ENCODE measurements around the gene CAB39.

CAB39 gene

DNA sequence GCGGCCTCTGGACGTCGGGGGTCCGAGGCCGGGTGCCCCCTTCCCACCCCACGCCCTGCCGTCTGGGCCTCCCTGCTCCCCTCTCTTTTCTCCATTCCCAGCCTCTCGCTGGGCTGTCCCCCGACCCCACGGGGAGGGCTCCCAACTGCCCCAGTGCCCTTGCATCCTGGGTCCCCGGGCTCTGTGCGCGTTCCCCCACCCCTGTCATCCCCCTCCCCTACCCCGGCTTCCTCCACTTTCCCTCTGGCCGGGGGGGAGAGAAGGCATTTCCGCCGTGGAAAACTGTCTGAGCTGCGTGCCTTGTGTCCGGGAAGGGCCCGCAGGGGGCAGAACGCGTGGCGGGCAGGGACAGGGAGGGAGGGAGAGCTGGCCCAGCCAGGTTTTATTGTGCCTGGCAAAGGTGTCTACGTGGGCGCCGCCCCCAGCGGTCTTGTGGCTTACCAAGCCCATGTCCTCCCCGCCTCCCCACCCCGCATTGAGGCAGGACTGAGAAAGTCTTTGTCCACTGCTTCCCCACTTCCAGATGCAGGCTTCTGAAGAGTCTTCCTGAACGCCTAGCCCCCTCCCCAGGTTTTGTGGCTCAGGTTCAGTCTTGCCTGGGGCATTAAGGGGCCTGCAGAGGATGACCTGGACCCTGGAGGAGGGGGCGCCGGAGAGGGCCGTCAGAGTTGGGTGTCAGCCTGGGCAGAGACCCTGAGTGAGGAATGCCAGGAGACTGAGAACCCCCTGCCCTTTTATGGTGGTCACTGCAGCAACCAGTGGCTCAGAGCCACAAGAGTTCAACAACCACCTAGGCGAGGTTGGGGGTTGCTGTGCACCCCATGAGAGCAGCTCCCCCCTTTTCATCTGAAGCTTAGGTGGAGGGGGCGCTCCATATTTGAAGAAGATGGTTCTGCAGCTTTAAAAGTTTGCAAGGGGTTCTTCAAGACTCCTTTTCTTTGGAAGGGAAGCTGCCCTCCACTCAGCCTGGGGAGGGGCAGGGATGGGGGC is 153.4 kb downstream of the CAB39 start:
- TF ChIP-seq ZNF565 (CRISPR knock-in tag; conservative IDR thresholded peaks at IDR 0.05; ENCODE audit: low read depth): no peak
- no peak for TF ChIP-seq PATZ1 (CRISPR knock-in tag; IDR thresholded peaks at IDR 0.05; ENCODE audit: borderline replicate concordance)
- no peak for TF ChIP-seq BACH2 (CRISPR knock-in tag; IDR thresholded peaks at IDR 0.05; ENCODE audit: borderline replicate concordance)
- TF ChIP-seq ESRRG (CRISPR knock-in tag; IDR thresholded peaks at IDR 0.05): no peak
- no peak for TF ChIP-seq ZNF70 (CRISPR knock-in tag; IDR thresholded peaks at IDR 0.05)
- ATAC-seq: peak; percentile 29

DNA sequence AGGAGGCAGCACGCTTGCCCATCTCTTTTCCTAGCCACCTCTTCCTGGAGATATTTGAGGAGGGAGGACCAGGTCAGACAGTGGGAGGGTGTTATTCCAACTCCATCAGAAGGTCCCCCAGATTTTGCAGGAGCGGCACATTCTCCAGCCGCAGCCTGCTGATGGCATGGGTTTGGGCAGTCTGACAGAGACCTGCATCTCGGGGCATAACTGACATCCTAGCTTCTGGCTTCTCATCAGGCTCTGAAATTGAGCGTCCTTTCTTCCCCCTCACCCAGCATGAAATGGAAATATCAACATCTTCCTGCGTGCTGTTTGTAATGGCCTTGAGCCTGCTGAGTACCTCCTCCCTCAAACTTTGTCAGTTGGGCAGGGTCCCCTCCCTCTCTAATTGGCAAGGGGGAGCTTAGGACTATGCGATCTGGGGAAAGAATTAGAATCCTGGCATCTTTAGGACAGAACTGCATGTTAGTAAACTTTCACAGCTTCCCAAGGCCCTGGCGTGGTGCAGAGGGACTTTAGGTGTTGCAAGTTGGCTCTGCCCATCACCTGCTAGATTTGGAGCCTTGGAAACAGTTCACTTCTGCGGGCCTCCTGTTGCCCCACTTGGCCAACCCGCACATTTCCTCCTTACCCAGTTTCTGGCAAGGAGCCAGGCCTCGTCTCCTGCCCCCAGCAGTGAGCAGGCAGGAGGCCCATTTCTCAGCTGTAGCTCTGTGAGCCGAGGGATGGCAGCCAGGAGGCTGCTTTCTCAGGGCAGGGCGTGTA is 154.3 kb downstream of the CAB39 start:
- TF ChIP-seq, protein P1, sequence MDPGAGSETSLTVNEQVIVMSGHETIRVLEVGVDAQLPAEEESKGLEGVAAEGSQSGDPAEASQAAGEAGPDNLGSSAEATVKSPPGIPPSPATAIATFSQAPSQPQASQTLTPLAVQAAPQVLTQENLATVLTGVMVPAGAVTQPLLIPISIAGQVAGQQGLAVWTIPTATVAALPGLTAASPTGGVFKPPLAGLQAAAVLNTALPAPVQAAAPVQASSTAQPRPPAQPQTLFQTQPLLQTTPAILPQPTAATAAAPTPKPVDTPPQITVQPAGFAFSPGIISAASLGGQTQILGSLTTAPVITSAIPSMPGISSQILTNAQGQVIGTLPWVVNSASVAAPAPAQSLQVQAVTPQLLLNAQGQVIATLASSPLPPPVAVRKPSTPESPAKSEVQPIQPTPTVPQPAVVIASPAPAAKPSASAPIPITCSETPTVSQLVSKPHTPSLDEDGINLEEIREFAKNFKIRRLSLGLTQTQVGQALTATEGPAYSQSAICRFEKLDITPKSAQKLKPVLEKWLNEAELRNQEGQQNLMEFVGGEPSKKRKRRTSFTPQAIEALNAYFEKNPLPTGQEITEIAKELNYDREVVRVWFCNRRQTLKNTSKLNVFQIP (CRISPR knock-in tag; IDR thresholded peaks at IDR 0.05; ENCODE audit: borderline replicate concordance, low read depth): no peak
- peak; percentile 10; the same call in 1 of the 3 replicates for ATAC-seq

DNA sequence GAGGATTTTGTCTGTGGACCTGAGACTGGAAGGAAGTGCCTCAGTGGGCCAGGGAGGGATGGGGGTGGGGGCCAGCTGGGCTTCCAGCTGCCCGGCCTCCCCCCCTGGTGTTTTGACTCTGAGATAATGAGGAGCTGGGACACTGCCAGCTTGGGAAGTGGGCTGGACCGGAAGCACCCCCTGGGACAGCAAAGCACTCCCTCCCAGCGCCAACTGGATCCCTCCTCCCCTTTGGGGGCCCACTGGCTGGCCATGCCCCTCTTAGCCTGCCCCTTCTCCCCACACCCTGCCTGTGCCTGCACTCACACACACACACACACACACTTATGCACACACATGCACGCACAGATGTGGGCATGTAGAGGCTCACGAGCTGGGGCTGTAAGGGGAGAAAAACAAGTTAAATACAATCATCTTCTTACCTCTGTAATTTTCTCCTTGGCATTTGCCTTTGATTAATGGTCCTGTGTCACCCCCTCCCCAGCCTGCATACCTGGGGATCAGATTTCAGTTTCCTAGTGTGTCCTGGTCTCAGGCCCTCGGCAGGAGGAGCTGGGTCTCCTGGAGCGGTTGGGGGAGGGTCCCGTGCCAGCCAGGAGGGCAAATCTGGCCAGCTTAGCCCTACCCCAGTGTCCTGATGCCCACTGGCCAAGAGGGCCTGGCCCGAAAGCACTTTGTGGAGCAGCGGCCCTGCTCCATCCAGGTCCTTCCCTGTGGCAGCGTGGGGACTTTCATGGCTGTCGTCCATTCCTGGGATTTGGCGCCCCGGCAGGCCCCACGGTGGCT is 155.7 kb downstream of the CAB39 start:
- TF ChIP-seq PPARA (CRISPR knock-in tag; IDR thresholded peaks at IDR 0.05; ENCODE audit: borderline replicate concordance) (no peak), ESRRG (CRISPR knock-in tag; IDR thresholded peaks at IDR 0.05) (no peak), ZNF70 (CRISPR knock-in tag; IDR thresholded peaks at IDR 0.05) (no peak), TOX (CRISPR knock-in tag; IDR thresholded peaks at IDR 0.05; ENCODE audit: borderline replicate concordance) (no peak), ZC3H10 (CRISPR knock-in tag; IDR thresholded peaks at IDR 0.05) (no peak), ZFP30 (CRISPR knock-in tag; IDR thresholded peaks at IDR 0.05) (no peak), ZFP3 (CRISPR knock-in tag; IDR thresholded peaks at IDR 0.05) (no peak), GLIS3 (CRISPR knock-in tag; IDR thresholded peaks at IDR 0.05) (no peak), SNAI2 (CRISPR knock-in tag; IDR thresholded peaks at IDR 0.05) (no peak)
- ATAC-seq: no peak

DNA sequence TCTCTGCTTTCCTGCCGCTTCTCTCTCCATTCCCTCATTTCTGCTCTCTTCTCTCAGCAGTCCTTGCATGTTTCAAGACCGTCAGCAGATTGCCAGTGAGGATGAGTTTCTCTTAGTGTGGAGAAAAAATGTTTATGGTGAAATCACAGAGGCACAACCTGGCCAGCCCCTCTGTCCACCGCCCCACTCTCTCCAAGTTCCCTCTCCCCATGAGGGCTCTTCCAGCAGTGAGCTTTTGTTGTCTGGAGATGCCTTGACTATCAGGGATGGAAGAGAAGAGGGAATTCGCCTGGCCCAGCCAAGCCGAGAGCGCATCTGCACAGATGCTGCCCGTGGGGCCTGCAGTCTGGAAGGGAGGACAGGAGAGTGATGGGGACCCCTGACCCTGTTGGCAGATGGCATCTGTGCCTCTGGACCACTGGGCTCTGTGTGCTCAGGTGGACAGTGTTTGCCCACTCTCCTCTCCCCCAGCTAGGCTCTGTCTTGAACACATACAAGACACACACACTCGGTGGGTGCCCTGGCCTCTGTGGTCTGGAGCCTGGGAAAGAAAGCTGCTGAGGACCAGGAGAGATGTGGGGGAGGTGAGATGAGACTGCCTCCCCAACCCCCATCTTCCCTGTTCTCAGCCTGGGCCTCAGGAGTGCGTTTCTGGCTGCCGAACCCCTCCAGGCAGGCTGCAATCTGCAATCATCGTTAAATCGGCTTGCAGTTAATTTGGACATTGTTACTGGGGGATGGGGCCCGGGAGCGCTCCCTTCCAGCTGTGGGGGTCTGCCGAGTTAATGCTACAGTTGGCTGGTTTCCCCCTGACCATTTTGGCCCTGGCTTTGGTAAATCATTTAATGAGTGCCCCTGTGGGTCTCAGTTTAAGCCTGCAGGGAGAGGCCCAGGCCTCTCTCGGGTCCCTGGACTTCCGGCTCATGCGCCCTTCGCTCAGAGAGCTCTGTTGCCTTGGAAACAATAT is 156.6 kb downstream of the CAB39 start:
- ATAC-seq: no peak
- TF ChIP-seq, protein P1 (CRISPR knock-in tag; IDR thresholded peaks at IDR 0.05; ENCODE audit: borderline replicate concordance, low read depth): no peak
- TF ChIP-seq ZNF8 (CRISPR knock-in tag; IDR thresholded peaks at IDR 0.05) (no peak), ISL1 (CRISPR knock-in tag; IDR thresholded peaks at IDR 0.05) (no peak), PPARA (CRISPR knock-in tag; IDR thresholded peaks at IDR 0.05; ENCODE audit: borderline replicate concordance) (no peak), SNAI2 (CRISPR knock-in tag; IDR thresholded peaks at IDR 0.05) (no peak), TCF4 (CRISPR knock-in tag; IDR thresholded peaks at IDR 0.05; ENCODE audit: borderline replicate concordance) (peak; percentile 43; the same call in 1 of the 2 replicates)

Data from SK-N-SH treated with all-trans-retinoic acid at 6 μM for 48 hours (cell line).